Thyroid gland (tissue), 4 donors: ENCODE data around the gene PDGFB.

Source experiments
- CTCF ChIP-seq, 6 experiments: fragments of 200-600 bp in 3 of 6; fragments of 450-650 bp in 3 of 6; sonication (generic) in 3 of 6; IDR thresholded peaks; one replicate each; pipeline ENCODE4 v1.5.1; 2016 to 2019; ENCODE audit warnings: antibody characterized with exemption in 6 of 6, mild to moderate bottlenecking in 2 of 6, inconsistent platforms in 1 of 6, moderate library complexity in 1 of 6
- POLR2A ChIP-seq, 2 donors: fragments of 450-650 bp; IDR thresholded peaks; one replicate each; pipeline ENCODE4 v1.6.1; 2017; ENCODE audit warnings: antibody characterized with exemption in 2 of 2, mild to moderate bottlenecking in 2 of 2, moderate library complexity in 1 of 2

- TF ChIP-seq CTCF (IDR thresholded peaks at IDR 0.05) (no peak), POLR2A (IDR thresholded peaks at IDR 0.05) (no peak)
Measured at GRCh38 chr22:39281126-39281525, 36.3 kb upstream of the PDGFB start.
